SK-N-SH (cell line): ENCODE results near the gene SLC49A3.

ENCODE experiments used
- CHD2 ChIP-seq: fragments of 150-350 bp; IDR thresholded peaks from 2 replicates; pipeline ENCODE4 v1.6.1; 2018; ENCODE audit warnings: low read length; ENCODE audit not compliant: partially characterized antibody
- CTCF ChIP-seq: fragments of 200-600 bp; sonication (generic); IDR thresholded peaks from 2 replicates; pipeline ENCODE4 v1.6.1; 2017; ENCODE audit warnings: antibody characterized with exemption, mild to moderate bottlenecking, moderate library complexity
- EP300 ChIP-seq, 2 experiments: IDR thresholded peaks; 2 replicates each; pipeline versions ENCODE4 v1.4.0 to v1.6.1; 2012; ENCODE audit warnings: borderline replicate concordance in 1 of 2, low read depth in 1 of 2, low read length in 1 of 2
- EZH2phosphoT487 ChIP-seq: fragments of 200-600 bp; sonication (generic); IDR thresholded peaks from 2 replicates; pipeline ENCODE4 v1.6.1; 2017; ENCODE audit warnings: low read depth, mixed run types, mild to moderate bottlenecking, antibody characterized with exemption, moderate library complexity, borderline replicate concordance
- GABPA ChIP-seq: IDR thresholded peaks from 2 replicates; pipeline ENCODE4 v1.4.0; 2012; ENCODE audit warnings: low read depth, mild to moderate bottlenecking
- JUND ChIP-seq: IDR thresholded peaks from 2 replicates; pipeline ENCODE4 v1.4.0; 2012
- MAX ChIP-seq: IDR thresholded peaks from 2 replicates; pipeline ENCODE4 v1.4.0; 2012; ENCODE audit warnings: low read depth
- MEF2A ChIP-seq: IDR thresholded peaks from 2 replicates; pipeline ENCODE4 v1.4.0; 2012; ENCODE audit warnings: low read depth, borderline replicate concordance
- MXI1 ChIP-seq: IDR thresholded peaks from 2 replicates; pipeline ENCODE4 v1.6.1; 2012; ENCODE audit warnings: mild to moderate bottlenecking, low read depth, low read length, improper control_type of control experiment
- NRF1 ChIP-seq: IDR thresholded peaks from 2 replicates; pipeline ENCODE4 v1.6.1; 2012; ENCODE audit warnings: low read depth, mild to moderate bottlenecking, low read length
- POLR2AphosphoS5 ChIP-seq: IDR thresholded peaks from 2 replicates; pipeline ENCODE4 v1.6.1; 2012; ENCODE audit warnings: low read depth, low read length
- REST ChIP-seq: IDR thresholded peaks from 2 replicates; pipeline ENCODE4 v1.6.1; 2012; ENCODE audit warnings: mild to moderate bottlenecking, low read depth, low read length, moderate library complexity
- SMC3 ChIP-seq: IDR thresholded peaks from 2 replicates; pipeline ENCODE4 v1.6.1; 2012; ENCODE audit warnings: low read depth, low read length, improper control_type of control experiment
- TAF1 ChIP-seq: IDR thresholded peaks from 2 replicates; pipeline ENCODE4 v1.6.1; 2012; ENCODE audit warnings: low read depth, mild to moderate bottlenecking, low read length, moderate library complexity, borderline replicate concordance

- TF ChIP-seq POLR2AphosphoS5: no peak
- no peak for TF ChIP-seq TAF1
- no peak for TF ChIP-seq MXI1
- no peak for TF ChIP-seq CTCF
- TF ChIP-seq EZH2phosphoT487: no peak
- no peak for TF ChIP-seq MAX
- no peak for TF ChIP-seq SMC3
- no peak for TF ChIP-seq JUND
- TF ChIP-seq NRF1: no peak
- no peak for TF ChIP-seq CHD2
- TF ChIP-seq GABPA: no peak
- TF ChIP-seq EP300 (IDR thresholded peaks at IDR 0.05; ENCODE audit: borderline replicate concordance in 1 of 2, low read depth in 1 of 2, low read length in 1 of 2): no peak
- TF ChIP-seq REST: no peak
- no peak for TF ChIP-seq MEF2A
Observed at GRCh38 chr4:677431-678293, 11.3 kb downstream of the SLC49A3 start.
